KMS-11 (cell line): ENCODE results near the gene TENM4.
A peak's percentile ranks its signal among the peaks of the same experiment; 100 is the strongest.

Experiments
- H2AFZ ChIP-seq: fragments of 200-600 bp; sonication (generic); 2 replicates; pipeline ENCODE4 v1.6.1; 2016; ENCODE audit warnings: antibody characterized with exemption, mixed run types, low read depth
- H3K27ac ChIP-seq: fragments of 200-600 bp; sonication (generic); 2 replicates; pipeline ENCODE4 v1.6.1; 2016; ENCODE audit warnings: mild to moderate bottlenecking, mixed run types
- H3K27me3 ChIP-seq: fragments of 200-600 bp; sonication (generic); 2 replicates; pipeline ENCODE4 v1.6.1; 2017; ENCODE audit warnings: mild to moderate bottlenecking, low read depth, mixed run types, moderate library complexity; ENCODE audit not compliant: insufficient read depth
- H3K36me3 ChIP-seq: fragments of 200-600 bp; sonication (generic); 2 replicates; pipeline ENCODE4 v1.6.1; 2017; ENCODE audit warnings: mild to moderate bottlenecking, mixed run types; ENCODE audit not compliant: insufficient read depth
- H3K4me1 ChIP-seq: fragments of 200-600 bp; sonication (generic); 2 replicates; pipeline ENCODE4 v1.6.1; 2016; ENCODE audit warnings: mild to moderate bottlenecking, low read depth, mixed run types; ENCODE audit not compliant: poor library complexity, severe bottlenecking
- H3K4me2 ChIP-seq: fragments of 200-600 bp; sonication (generic); 2 replicates; pipeline ENCODE4 v1.7.0; 2016; ENCODE audit warnings: mild to moderate bottlenecking, mixed run types
- H3K4me3 ChIP-seq: fragments of 200-600 bp; sonication (generic); IDR thresholded peaks from 2 replicates; pipeline ENCODE4 v1.6.1; 2017; ENCODE audit warnings: low read depth, low read length, mixed read lengths; ENCODE audit not compliant: insufficient read depth
- H3K79me2 ChIP-seq: fragments of 200-600 bp; sonication (generic); 2 replicates; pipeline ENCODE4 v1.6.1; 2016; ENCODE audit warnings: low read depth, mixed run types; ENCODE audit not compliant: insufficient read depth
- H3K9ac ChIP-seq: fragments of 200-600 bp; sonication (generic); 2 replicates; pipeline ENCODE4 v1.6.1; 2016; ENCODE audit warnings: mild to moderate bottlenecking, mixed run types
- H4K20me1 ChIP-seq: fragments of 200-600 bp; sonication (generic); 2 replicates; pipeline ENCODE4 v1.6.1; 2016; ENCODE audit warnings: mild to moderate bottlenecking, mixed run types; ENCODE audit not compliant: insufficient read depth
- CTCF ChIP-seq: fragments of 200-600 bp; sonication (generic); conservative IDR thresholded peaks from 2 replicates; pipeline ENCODE4 v1.6.1; 2017; ENCODE audit warnings: low read depth, mild to moderate bottlenecking, antibody characterized with exemption, low read length, moderate library complexity, mixed read lengths

The TENM4 gene

DNA sequence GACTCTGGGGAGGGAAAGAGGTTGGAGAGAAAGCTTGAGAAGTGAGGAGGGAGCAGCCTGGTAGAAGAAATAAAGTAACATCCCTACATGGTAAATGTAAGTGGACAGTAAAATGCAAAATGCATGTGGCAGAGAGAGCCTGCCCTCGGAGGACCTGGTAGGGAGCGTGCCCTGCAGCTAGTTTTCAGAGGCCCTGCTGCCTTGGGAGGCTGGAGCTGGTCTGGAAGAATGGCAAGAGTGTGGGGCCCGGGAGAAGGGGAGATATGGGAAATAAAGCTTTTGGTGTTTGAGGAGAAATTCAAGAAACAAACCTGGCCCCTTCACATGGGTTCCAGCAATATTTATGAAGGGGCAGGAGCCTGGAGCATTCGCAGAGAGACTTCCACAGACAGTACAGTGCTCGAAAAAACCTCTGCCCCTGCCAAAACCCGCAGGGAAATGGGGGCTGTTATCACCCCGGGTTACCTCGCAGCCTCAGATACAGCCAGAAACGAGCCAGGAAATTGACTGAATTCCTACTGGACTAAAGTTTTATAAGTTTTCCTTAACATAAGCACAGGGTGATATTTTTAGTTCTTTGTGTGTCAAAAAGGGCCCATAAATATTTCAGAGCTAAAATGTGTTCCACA is 363.0 kb downstream of the TENM4 start:
- H4K20me1 ChIP-seq, result no peaks in the 10 kb centered on the region
- no peak overlapping the region for H3K4me2 ChIP-seq
- H3K4me1 ChIP-seq, result peaks cover 27% of the 10 kb centered on the region
- H3K27me3 ChIP-seq, result no peaks in the 10 kb centered on the region
- no peaks in the 10 kb centered on the region for H3K36me3 ChIP-seq
- no peak overlapping the region for H3K27ac ChIP-seq
- H3K4me3 ChIP-seq, result no peak overlapping the region
- H3K9ac ChIP-seq, result no peak overlapping the region
- no peak for TF ChIP-seq CTCF
- H3K79me2 ChIP-seq, result no peaks in the 10 kb centered on the region
- H2AFZ ChIP-seq, result no peak overlapping the region

- Histone ChIP-seq H3K9ac (no peak overlapping the region), H3K27me3 (no peaks in the 10 kb centered on the region), H2AFZ (no peak overlapping the region), H3K4me1 (peaks cover 20% of the 10 kb centered on the region), H4K20me1 (no peaks in the 10 kb centered on the region), H3K79me2 (no peaks in the 10 kb centered on the region), H3K36me3 (no peaks in the 10 kb centered on the region), H3K4me2 (no peak overlapping the region), H3K27ac (no peak overlapping the region), H3K4me3 (no peak overlapping the region)
- peak; percentile 69 for TF ChIP-seq CTCF
Observed at GRCh38 chr11:79076526-79077115, 364.2 kb downstream of the TENM4 start.

- H3K9ac ChIP-seq, result no peak overlapping the region
- H3K4me3 ChIP-seq, result no peak overlapping the region
- no peak for TF ChIP-seq CTCF
- H3K27me3 ChIP-seq, result no peaks in the 10 kb centered on the region
- H3K36me3 ChIP-seq, result no peaks in the 10 kb centered on the region
- H3K4me1 ChIP-seq, result peaks cover 8% of the 10 kb centered on the region
- no peaks in the 10 kb centered on the region for H4K20me1 ChIP-seq
- no peaks in the 10 kb centered on the region for H3K79me2 ChIP-seq
- H3K27ac ChIP-seq, result no peak overlapping the region
- H3K4me2 ChIP-seq, result no peak overlapping the region
- H2AFZ ChIP-seq, result no peak overlapping the region
Observed at GRCh38 chr11:79074547-79074946, 366.3 kb downstream of the TENM4 start.

GRCh38 chr11:79071190-79071589 is 369.6 kb downstream of the TENM4 start:
- Histone ChIP-seq H4K20me1 (no peaks in the 10 kb centered on the region), H3K27me3 (no peaks in the 10 kb centered on the region), H3K4me3 (no peak overlapping the region), H3K4me2 (no peak overlapping the region), H2AFZ (no peak overlapping the region), H3K36me3 (no peaks in the 10 kb centered on the region), H3K9ac (no peak overlapping the region), H3K79me2 (no peaks in the 10 kb centered on the region), H3K4me1 (no peaks in the 10 kb centered on the region), H3K27ac (no peak overlapping the region)
- TF ChIP-seq CTCF, result no peak
